Bronchial epithelial cell (primary cell): ENCODE results near the gene FLRT2. TPM values are rescaled to one million over a fixed set of nuclear protein-coding genes. Genes with fewer than 3 reads are reported as not detected.
A peak's percentile ranks its signal among the peaks of the same experiment; 100 is the strongest.

ENCODE experiments used
- DNase-seq: peaks from one replicate; pipeline ENCODE4 v3.0.0-alpha.2; 2010; ENCODE audit warnings: low read depth
- FAIRE-seq: peaks from 2 replicates; lab custom pipeline; 2011; peaks lifted over from hg19 to GRCh38; lab: Jason Lieb, UNC
- H3K27me3 ChIP-seq: 2 replicates; pipeline ENCODE4 v1.5.1; 2011; ENCODE audit warnings: low read length; ENCODE audit not compliant: control insufficient read depth, insufficient read depth
- H3K36me3 ChIP-seq: 2 replicates; pipeline ENCODE4 v1.5.1; 2011; ENCODE audit warnings: low read length; ENCODE audit not compliant: control insufficient read depth, insufficient read depth
- H3K4me3 ChIP-seq: 2 replicates; pipeline ENCODE4 v1.5.1; 2011; ENCODE audit warnings: mild to moderate bottlenecking, low read depth, low read length, control low read depth
- total RNA-seq: library from RNA; depleted of rRNA; stranded (reverse); fragments of >200 nt; gene quantifications from 2 replicates; pipeline ENCODE4 v1.2.1, GENCODE V29; 2014
- TF ChIP-seq, protein P1 (sequence below): IDR thresholded peaks from 2 replicates; pipeline ENCODE4 v1.5.1; 2011; ENCODE audit warnings: mild to moderate bottlenecking, moderate library complexity, low read length, control low read depth, inconsistent platforms; ENCODE audit not compliant: insufficient read depth, severe bottlenecking

Gene FLRT2
- total RNA-seq, 1 donor from 2014 or later: 7.1 TPM

DNA sequence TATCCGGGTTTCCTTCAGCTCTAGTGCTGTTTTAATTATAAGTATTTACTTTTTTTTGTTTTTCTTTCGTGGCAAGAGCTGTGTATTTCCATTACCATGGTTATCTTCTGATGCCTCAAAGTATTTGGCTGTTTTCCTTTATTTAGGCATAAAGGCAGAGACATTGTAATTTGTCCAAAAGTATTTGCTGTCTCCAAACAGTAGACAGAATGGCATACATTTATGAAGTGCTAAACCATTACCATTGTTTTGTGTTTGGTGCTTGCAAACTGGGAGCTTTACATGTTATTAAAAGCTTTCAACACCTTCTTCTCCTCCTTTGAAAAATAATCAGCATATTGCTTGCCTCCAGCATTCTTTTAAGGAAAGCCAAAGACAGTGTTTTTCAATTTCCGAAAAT, 46.3 kb downstream of the FLRT2 start:
- Histone ChIP-seq H3K36me3 (no peaks in the 10 kb centered on the region), H3K4me3 (no peak overlapping the region), H3K27me3 (no peaks in the 10 kb centered on the region)
- TF ChIP-seq, protein P1, sequence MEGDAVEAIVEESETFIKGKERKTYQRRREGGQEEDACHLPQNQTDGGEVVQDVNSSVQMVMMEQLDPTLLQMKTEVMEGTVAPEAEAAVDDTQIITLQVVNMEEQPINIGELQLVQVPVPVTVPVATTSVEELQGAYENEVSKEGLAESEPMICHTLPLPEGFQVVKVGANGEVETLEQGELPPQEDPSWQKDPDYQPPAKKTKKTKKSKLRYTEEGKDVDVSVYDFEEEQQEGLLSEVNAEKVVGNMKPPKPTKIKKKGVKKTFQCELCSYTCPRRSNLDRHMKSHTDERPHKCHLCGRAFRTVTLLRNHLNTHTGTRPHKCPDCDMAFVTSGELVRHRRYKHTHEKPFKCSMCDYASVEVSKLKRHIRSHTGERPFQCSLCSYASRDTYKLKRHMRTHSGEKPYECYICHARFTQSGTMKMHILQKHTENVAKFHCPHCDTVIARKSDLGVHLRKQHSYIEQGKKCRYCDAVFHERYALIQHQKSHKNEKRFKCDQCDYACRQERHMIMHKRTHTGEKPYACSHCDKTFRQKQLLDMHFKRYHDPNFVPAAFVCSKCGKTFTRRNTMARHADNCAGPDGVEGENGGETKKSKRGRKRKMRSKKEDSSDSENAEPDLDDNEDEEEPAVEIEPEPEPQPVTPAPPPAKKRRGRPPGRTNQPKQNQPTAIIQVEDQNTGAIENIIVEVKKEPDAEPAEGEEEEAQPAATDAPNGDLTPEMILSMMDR: no peak
- FAIRE-seq: no peak
- DNase-seq: no peak

DNA sequence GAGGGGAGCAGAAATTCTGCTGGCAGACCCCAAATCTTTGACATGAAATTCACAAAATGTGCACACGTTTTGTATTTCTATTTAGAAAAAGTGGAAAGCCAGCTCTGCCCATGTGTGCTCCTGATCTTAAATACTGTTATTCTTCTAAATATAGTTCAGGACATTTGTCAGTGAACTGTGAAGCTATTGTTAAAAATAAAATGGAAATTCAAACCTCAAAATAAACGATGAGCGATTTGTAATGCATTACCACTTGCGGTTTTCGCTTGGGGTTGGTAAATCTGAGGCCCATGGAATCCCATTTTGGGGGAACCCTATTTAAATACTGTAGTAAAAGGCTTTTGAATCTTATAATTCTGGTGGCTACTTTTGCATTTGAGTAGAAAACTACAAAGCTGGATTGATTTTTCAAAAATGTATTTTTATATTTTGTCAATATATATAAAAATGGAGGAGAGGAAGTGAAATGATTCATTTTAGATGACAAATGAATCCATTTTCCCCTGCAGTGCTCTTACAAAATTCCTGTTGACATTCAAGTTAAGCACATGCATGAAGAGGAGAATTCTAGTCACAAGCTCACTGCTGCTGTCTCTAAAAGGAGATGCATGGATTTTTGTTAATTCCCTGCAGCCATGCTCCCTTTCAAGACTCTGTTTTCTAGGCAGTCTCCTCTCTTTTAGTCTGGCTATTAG, 47.1 kb downstream of the FLRT2 start:
- no peak for FAIRE-seq

DNA sequence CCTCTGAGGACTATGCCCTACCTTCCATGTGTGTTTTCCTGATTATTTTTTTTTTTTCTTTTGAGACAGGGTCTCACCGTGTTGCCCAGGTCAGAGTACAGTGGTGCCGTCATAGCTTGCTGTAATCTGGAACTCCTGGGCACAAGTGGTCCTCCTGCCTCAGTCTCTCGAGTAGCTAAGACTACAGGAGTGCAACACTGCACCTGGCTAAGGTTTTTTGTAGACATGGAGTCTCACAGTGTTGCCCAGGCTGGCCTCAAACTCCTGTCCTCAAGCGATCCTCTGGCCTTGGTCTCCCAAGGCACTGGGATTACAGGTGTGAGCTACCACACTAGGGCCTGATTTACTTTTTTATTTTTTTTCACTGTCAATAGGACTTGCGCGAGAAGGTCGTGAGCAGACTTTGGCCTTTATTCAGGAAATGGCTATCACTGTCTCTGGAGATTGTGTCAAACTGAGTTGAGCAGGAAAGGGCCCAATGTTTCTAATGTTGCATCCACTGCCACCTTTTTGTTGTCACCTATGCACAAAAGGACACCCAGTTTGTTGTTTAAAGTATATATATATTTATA, 47.7 kb downstream of the FLRT2 start:
- Histone ChIP-seq H3K4me3 (no peak overlapping the region), H3K36me3 (no peaks in the 10 kb centered on the region), H3K27me3 (no peaks in the 10 kb centered on the region)
- no peak for FAIRE-seq
- TF ChIP-seq, protein P1: no peak
- DNase-seq: no peak

More for the DNA sequence above, 47.1 kb downstream of the FLRT2 start:
- peak; percentile 45 for DNase-seq
- Histone ChIP-seq H3K27me3 (no peaks in the 10 kb centered on the region), H3K36me3 (no peaks in the 10 kb centered on the region), H3K4me3 (no peak overlapping the region)
- TF ChIP-seq, protein P1: no peak

DNA sequence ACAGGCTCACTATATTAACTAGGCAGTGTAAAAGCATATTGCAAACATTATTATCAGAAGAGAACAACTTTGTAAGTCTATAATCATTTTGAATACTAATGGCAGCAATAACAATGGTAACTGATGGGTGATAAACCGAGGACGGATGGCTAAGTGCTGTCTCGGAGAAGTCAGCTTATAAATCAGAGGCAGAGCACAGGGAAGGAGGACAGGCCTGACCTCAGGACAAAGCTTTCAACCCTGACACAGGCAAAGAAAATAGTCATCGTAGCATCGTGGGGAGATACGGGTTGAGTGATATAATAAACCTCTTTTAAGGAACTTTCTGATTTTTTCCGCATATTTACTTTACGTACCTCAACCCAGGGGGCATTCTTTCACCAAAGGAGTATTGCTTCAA, 48.4 kb downstream of the FLRT2 start:
- FAIRE-seq (no peak), DNase-seq (no peak)
- Histone ChIP-seq H3K27me3 (no peaks in the 10 kb centered on the region), H3K4me3 (no peak overlapping the region), H3K36me3 (no peaks in the 10 kb centered on the region)
- TF ChIP-seq, protein P1: no peak

DNA sequence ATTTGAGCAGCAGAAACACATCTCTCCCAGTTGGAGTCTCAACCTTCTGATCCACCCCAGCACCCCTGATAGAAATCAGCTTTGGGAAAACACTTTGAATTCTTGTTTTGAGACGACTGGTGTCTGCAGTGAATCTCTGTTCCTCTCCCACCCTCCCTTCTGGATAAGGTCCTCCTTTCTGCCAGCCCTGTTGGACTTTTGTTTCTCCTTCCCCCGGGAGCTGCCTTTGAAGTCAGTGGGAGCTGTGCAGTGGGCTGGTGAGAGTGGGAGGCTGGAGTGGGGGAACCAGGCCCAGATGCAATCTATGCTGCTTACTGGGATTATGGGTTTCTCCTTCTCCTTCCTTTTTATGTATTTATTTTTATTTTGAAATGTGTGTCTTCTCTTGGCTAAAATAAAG, 49.0 kb downstream of the FLRT2 start:
- DNase-seq (no peak), FAIRE-seq (no peak)
- TF ChIP-seq, protein P1: no peak
- H3K36me3 ChIP-seq: no peaks in the 10 kb centered on the region
- no peak overlapping the region for H3K4me3 ChIP-seq
- H3K27me3 ChIP-seq: no peaks in the 10 kb centered on the region

DNA sequence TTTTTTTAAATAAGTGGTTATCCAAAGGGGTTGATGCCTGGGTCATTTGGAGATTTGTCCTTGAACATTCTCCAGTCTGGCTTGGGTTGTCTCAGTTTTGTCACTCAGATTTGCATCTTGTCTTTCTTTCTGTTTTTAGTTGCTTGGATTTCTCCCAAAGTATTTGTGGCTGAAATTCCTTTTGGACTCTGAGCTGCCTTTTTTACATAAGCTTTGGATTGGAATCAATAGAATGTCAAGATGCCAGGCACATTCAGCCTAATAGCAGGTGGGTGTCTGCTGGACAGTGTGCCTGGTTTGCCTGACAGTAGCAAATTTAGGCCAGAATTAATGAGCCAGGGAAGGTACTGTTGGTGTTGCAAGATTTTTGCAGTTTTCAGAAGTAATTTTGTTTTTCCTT, 50.0 kb downstream of the FLRT2 start:
- FAIRE-seq (no peak), DNase-seq (no peak)
- TF ChIP-seq, protein P1: no peak
- no peaks in the 10 kb centered on the region for H3K27me3 ChIP-seq
- H3K4me3 ChIP-seq: no peak overlapping the region
- peaks cover 1% of the 10 kb centered on the region for H3K36me3 ChIP-seq
